Measurements from ENCODE around the gene TTC38. TPM values are rescaled to one million over a fixed set of nuclear protein-coding genes. Genes with fewer than 3 reads are reported as not detected.

TTC38 gene
- total RNA-seq, 1 donor from 2014 or later = 8.4 TPM

DNA sequence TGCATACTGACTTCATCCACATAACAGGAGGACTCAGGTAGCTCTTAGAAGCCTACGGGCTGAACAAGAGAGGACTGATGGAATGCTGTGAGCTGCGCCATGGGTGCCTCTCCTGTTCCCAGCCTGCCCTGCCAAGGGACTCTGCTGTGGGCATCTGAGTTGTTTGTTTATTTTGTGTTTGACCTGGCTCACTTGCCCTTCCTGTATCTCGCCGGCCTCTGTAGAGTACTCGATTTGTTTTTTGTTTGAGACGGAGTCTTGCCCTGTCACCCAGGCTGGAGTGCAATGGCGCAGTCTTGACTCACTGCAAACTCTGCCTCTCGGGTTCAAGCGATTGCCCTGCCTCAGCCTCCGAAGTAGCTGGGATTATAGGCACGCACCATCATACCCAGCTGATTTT, 1.8 kb downstream of the TTC38 start:
- FAIRE-seq = no peak
- no peaks in the 10 kb centered on the region for H3K27me3 ChIP-seq (ENCODE audit: control insufficient read depth, insufficient read depth, low read length)
- no peak overlapping the region for H3K4me3 ChIP-seq (ENCODE audit: low read depth, low read length)
- TF ChIP-seq, protein P1, sequence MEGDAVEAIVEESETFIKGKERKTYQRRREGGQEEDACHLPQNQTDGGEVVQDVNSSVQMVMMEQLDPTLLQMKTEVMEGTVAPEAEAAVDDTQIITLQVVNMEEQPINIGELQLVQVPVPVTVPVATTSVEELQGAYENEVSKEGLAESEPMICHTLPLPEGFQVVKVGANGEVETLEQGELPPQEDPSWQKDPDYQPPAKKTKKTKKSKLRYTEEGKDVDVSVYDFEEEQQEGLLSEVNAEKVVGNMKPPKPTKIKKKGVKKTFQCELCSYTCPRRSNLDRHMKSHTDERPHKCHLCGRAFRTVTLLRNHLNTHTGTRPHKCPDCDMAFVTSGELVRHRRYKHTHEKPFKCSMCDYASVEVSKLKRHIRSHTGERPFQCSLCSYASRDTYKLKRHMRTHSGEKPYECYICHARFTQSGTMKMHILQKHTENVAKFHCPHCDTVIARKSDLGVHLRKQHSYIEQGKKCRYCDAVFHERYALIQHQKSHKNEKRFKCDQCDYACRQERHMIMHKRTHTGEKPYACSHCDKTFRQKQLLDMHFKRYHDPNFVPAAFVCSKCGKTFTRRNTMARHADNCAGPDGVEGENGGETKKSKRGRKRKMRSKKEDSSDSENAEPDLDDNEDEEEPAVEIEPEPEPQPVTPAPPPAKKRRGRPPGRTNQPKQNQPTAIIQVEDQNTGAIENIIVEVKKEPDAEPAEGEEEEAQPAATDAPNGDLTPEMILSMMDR (IDR thresholded peaks at IDR 0.05; ENCODE audit: insufficient read depth, low read length, severe bottlenecking) = no peak
- H3K36me3 ChIP-seq (ENCODE audit: control insufficient read depth, insufficient read depth, low read length) = peaks cover 3% of the 10 kb centered on the region
- no peak for DNase-seq (ENCODE audit: low read depth)

GRCh38 chr22:46272196-46272595, 4.4 kb downstream of the TTC38 start:
- Histone ChIP-seq H3K36me3 (ENCODE audit: control insufficient read depth, insufficient read depth, low read length) (peaks cover 5% of the 10 kb centered on the region), H3K27me3 (ENCODE audit: control insufficient read depth, insufficient read depth, low read length) (no peaks in the 10 kb centered on the region), H3K4me3 (ENCODE audit: low read depth, low read length) (no peak overlapping the region)
- TF ChIP-seq, protein P1 (IDR thresholded peaks at IDR 0.05; ENCODE audit: insufficient read depth, low read length, severe bottlenecking) = no peak
- DNase-seq (ENCODE audit: low read depth) (no peak), FAIRE-seq (no peak)

DNA sequence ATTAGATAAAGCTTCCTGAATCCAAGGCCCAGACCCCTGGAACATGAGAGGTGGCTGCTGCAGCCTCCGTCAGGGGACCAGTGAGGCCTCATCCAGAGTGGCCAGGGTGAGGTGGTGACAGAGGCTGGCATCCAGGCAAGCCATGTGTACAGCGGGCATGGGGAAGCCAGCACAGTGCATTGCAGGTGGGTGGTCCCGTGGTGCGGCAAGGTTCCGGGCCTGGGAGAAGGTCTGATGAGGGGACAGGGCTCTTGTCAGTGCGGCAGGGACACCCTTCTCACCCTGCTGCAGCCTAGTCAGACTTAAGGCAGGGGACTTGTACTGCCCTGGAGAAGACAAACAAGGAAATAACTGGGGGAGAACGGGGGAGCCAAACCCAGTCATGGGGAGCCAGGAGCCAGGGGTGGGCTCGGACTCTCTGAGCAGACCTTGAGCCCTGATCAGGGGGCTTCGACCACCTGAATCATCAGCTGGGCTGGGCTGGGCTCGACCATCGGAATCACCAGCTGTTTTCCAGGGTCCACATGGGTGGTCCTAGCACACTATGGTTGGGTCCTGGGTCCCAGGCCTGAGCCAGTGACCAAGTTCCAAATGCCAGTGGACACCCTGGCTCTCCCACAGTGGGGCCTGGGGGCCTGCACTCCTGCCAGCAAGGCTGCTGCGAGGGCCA, 5.1 kb downstream of the TTC38 start:
- TF ChIP-seq, protein P1 (IDR thresholded peaks at IDR 0.05; ENCODE audit: insufficient read depth, low read length, severe bottlenecking) = no peak
- Histone ChIP-seq H3K4me3 (ENCODE audit: low read depth, low read length) (no peak overlapping the region), H3K27me3 (ENCODE audit: control insufficient read depth, insufficient read depth, low read length) (no peaks in the 10 kb centered on the region), H3K36me3 (ENCODE audit: control insufficient read depth, insufficient read depth, low read length) (peaks cover 5% of the 10 kb centered on the region)
- no peak for FAIRE-seq
- no peak for DNase-seq (ENCODE audit: low read depth)

- TF ChIP-seq, protein P1 (IDR thresholded peaks at IDR 0.05; ENCODE audit: insufficient read depth, low read length, severe bottlenecking) = no peak
- FAIRE-seq (no peak), DNase-seq (ENCODE audit: low read depth) (no peak)
- no peak overlapping the region for H3K4me3 ChIP-seq (ENCODE audit: low read depth, low read length)
- H3K36me3 ChIP-seq (ENCODE audit: control insufficient read depth, insufficient read depth, low read length) = peaks cover 10% of the 10 kb centered on the region
- no peaks in the 10 kb centered on the region for H3K27me3 ChIP-seq (ENCODE audit: control insufficient read depth, insufficient read depth, low read length)
Measured at GRCh38 chr22:46273432-46274148, 5.8 kb downstream of the TTC38 start.

DNA sequence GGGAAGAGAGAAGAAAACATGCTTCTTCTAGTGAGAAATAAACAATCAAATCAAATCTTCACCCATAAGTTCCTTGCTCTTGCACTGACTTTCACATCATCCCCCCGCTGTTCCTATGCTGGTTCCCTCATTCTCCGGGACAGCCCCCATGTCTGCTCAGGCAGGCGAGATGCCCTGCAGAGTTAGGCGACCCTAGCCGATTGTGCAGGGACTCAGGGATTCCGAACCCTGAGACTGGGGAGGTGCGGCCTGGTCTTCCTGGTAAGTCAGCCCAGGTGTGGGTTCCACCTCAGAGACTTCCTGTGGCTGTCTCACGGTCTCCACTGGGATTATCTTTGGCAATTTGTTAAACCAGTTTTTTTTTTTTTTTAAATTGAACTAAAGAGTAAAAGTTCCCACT, 6.6 kb downstream of the TTC38 start:
- FAIRE-seq = no peak
- H3K4me3 ChIP-seq (ENCODE audit: low read depth, low read length) = no peak overlapping the region
- DNase-seq (ENCODE audit: low read depth) = no peak
- TF ChIP-seq, protein P1 (IDR thresholded peaks at IDR 0.05; ENCODE audit: insufficient read depth, low read length, severe bottlenecking) = no peak
- H3K36me3 ChIP-seq (ENCODE audit: control insufficient read depth, insufficient read depth, low read length) = peaks cover 11% of the 10 kb centered on the region
- no peaks in the 10 kb centered on the region for H3K27me3 ChIP-seq (ENCODE audit: control insufficient read depth, insufficient read depth, low read length)

All from bronchial epithelial cell (primary cell).